ENCODE data around the gene NR4A2. TPM values are rescaled to one million over a fixed set of nuclear protein-coding genes. Genes with fewer than 3 reads are reported as not detected.

The NR4A2 gene
- total RNA-seq, 4 donors from 2014 or later, result 1.9 to 5.0 (median 2.5) TPM

GRCh38 chr2:156349161-156349560 lies 16.6 kb upstream of the NR4A2 start:
- TF ChIP-seq CTCF (IDR thresholded peaks at IDR 0.05) (no peak), POLR2A (IDR thresholded peaks at IDR 0.05) (no peak)
- DNase-seq, result no peak
- no peaks in the 10 kb centered on the region for H3K4me1 ChIP-seq
- no peaks in the 10 kb centered on the region for H3K36me3 ChIP-seq
- no peaks in the 10 kb centered on the region for H3K9me3 ChIP-seq
- no peak overlapping the region for H3K4me3 ChIP-seq
- H3K27me3 ChIP-seq, result no peaks in the 10 kb centered on the region
- H3K27ac ChIP-seq, result no peak overlapping the region

- H3K27ac ChIP-seq, result no peak overlapping the region
- DNase-seq, result no peak
- no peaks in the 10 kb centered on the region for H3K27me3 ChIP-seq
- H3K4me3 ChIP-seq, result no peak overlapping the region
- H3K36me3 ChIP-seq, result no peaks in the 10 kb centered on the region
- H3K4me1 ChIP-seq, result no peaks in the 10 kb centered on the region
- TF ChIP-seq POLR2A (IDR thresholded peaks at IDR 0.05) (no peak), CTCF (IDR thresholded peaks at IDR 0.05) (no peak)
- no peaks in the 10 kb centered on the region for H3K9me3 ChIP-seq
These were observed 14.9 kb upstream of the NR4A2 start for GRCh38 chr2:156347431-156347830.

GRCh38 chr2:156346731-156347130 lies 14.2 kb upstream of the NR4A2 start:
- TF ChIP-seq CTCF (IDR thresholded peaks at IDR 0.05) (no peak), POLR2A (IDR thresholded peaks at IDR 0.05) (no peak)
- H3K9me3 ChIP-seq, result no peaks in the 10 kb centered on the region
- H3K4me3 ChIP-seq, result no peak overlapping the region
- H3K27me3 ChIP-seq, result no peaks in the 10 kb centered on the region
- no peaks in the 10 kb centered on the region for H3K4me1 ChIP-seq
- no peak overlapping the region for H3K27ac ChIP-seq
- no peak for DNase-seq
- H3K36me3 ChIP-seq, result no peaks in the 10 kb centered on the region

GRCh38 chr2:156345582-156345981 lies 13.1 kb upstream of the NR4A2 start:
- TF ChIP-seq CTCF (IDR thresholded peaks at IDR 0.05), result no peak
- TF ChIP-seq POLR2A (IDR thresholded peaks at IDR 0.05), result no peak
- DNase-seq, result no peak
- H3K27me3 ChIP-seq, result no peaks in the 10 kb centered on the region
- peaks cover 0 to 4% (median 0%) of the 10 kb centered on the region in 4 donors for H3K4me1 ChIP-seq
- H3K9me3 ChIP-seq, result no peaks in the 10 kb centered on the region
- no peaks in the 10 kb centered on the region for H3K36me3 ChIP-seq
- no peak overlapping the region for H3K4me3 ChIP-seq
- H3K27ac ChIP-seq, result no peak overlapping the region

- Histone ChIP-seq H3K9me3 (no peaks in the 10 kb centered on the region), H3K4me1 (peaks cover 0 to 19% (median 0%) of the 10 kb centered on the region in 4 donors), H3K27ac (no peak overlapping the region), H3K4me3 (no peak overlapping the region), H3K36me3 (no peaks in the 10 kb centered on the region), H3K27me3 (no peaks in the 10 kb centered on the region)
- DNase-seq, result no peak
- no peak for TF ChIP-seq POLR2A (IDR thresholded peaks at IDR 0.05)
- TF ChIP-seq CTCF (IDR thresholded peaks at IDR 0.05), result no peak
These were observed 11.4 kb upstream of the NR4A2 start for GRCh38 chr2:156343940-156344301.
